ENCODE results near the gene AKAP10. TPM values are rescaled to one million over a fixed set of nuclear protein-coding genes. Genes with fewer than 3 reads are reported as not detected.

The AKAP10 gene
- total and polyA plus RNA-seq, 2 of the 4 experiments (the other 2 are of a cell fraction) = 12.7 to 18.6 TPM

DNA sequence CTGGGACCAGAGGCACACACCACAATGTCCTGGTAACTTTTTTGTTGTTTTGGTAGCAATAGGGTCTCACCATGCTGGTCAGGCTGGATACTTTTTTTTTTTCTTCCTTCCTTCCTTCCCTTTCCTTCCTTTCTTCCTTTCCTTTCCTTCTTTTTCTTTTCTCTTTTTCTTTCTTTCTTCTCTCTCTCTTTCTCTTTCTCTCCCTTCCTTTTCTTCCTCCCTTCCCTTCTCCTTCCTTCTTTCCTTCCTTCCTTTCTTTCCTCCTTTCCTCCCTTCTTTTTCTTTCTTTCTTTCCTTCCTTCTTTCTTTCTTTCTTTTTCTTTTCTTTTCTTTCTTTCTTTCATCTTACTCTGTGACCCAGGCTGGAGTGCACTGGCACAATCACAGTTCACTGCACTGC lies 91.5 kb downstream of the AKAP10 start:
- H4K5ac ChIP-seq (ENCODE audit: low read depth, low read length) = no peak overlapping the region
- no peaks in the 10 kb centered on the region for H3K27me3 ChIP-seq (ENCODE audit: control insufficient read depth, insufficient read depth, low read length)
- H2BK15ac ChIP-seq (ENCODE audit: low read depth, low read length) = no peak overlapping the region
- no peak overlapping the region for H3K56ac ChIP-seq (ENCODE audit: extremely low read depth, insufficient read depth, low read length)
- TF ChIP-seq, protein P1, sequence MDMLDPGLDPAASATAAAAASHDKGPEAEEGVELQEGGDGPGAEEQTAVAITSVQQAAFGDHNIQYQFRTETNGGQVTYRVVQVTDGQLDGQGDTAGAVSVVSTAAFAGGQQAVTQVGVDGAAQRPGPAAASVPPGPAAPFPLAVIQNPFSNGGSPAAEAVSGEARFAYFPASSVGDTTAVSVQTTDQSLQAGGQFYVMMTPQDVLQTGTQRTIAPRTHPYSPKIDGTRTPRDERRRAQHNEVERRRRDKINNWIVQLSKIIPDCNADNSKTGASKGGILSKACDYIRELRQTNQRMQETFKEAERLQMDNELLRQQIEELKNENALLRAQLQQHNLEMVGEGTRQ (IDR thresholded peaks at IDR 0.05; ENCODE audit: low read depth, low read length) = no peak
- TF ChIP-seq, protein P2, sequence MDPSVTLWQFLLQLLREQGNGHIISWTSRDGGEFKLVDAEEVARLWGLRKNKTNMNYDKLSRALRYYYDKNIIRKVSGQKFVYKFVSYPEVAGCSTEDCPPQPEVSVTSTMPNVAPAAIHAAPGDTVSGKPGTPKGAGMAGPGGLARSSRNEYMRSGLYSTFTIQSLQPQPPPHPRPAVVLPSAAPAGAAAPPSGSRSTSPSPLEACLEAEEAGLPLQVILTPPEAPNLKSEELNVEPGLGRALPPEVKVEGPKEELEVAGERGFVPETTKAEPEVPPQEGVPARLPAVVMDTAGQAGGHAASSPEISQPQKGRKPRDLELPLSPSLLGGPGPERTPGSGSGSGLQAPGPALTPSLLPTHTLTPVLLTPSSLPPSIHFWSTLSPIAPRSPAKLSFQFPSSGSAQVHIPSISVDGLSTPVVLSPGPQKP (IDR thresholded peaks at IDR 0.05; ENCODE audit: borderline replicate concordance, low read depth, low read length) = no peak
- TF ChIP-seq NFE2L2 (IDR thresholded peaks at IDR 0.05; ENCODE audit: low read depth, low read length) (no peak), RFX5 (IDR thresholded peaks at IDR 0.05; ENCODE audit: low read depth, low read length) (no peak), CHD1 (IDR thresholded peaks at IDR 0.05; ENCODE audit: low read depth, low read length) (no peak), CEBPB (IDR thresholded peaks at IDR 0.05; ENCODE audit: low read depth, low read length) (no peak), MXI1 (IDR thresholded peaks at IDR 0.05; ENCODE audit: borderline replicate concordance, low read depth, low read length) (no peak), SMC3 (IDR thresholded peaks at IDR 0.05; ENCODE audit: low read depth, low read length) (no peak), RCOR1 (IDR thresholded peaks at IDR 0.05; ENCODE audit: insufficient replicate concordance, low read length) (no peak), RAD21 (IDR thresholded peaks at IDR 0.05; ENCODE audit: low read length) (no peak), MAFK (IDR thresholded peaks at IDR 0.05; ENCODE audit: low read depth, low read length) (no peak), BHLHE40 (IDR thresholded peaks at IDR 0.05; ENCODE audit: low read depth, low read length) (no peak), POLR2A (IDR thresholded peaks at IDR 0.05; ENCODE audit: low read depth, low read length) (no peak), MAZ (IDR thresholded peaks at IDR 0.05; ENCODE audit: borderline replicate concordance, low read depth, low read length) (no peak), FOS (IDR thresholded peaks at IDR 0.05; ENCODE audit: low read depth, low read length) (no peak)
- TF ChIP-seq, protein P3, sequence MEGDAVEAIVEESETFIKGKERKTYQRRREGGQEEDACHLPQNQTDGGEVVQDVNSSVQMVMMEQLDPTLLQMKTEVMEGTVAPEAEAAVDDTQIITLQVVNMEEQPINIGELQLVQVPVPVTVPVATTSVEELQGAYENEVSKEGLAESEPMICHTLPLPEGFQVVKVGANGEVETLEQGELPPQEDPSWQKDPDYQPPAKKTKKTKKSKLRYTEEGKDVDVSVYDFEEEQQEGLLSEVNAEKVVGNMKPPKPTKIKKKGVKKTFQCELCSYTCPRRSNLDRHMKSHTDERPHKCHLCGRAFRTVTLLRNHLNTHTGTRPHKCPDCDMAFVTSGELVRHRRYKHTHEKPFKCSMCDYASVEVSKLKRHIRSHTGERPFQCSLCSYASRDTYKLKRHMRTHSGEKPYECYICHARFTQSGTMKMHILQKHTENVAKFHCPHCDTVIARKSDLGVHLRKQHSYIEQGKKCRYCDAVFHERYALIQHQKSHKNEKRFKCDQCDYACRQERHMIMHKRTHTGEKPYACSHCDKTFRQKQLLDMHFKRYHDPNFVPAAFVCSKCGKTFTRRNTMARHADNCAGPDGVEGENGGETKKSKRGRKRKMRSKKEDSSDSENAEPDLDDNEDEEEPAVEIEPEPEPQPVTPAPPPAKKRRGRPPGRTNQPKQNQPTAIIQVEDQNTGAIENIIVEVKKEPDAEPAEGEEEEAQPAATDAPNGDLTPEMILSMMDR (conservative IDR thresholded peaks at IDR 0.05; ENCODE audit: low read depth, low read length) = no peak
- H4K20me1 ChIP-seq (ENCODE audit: insufficient read depth, low read length) = no peaks in the 10 kb centered on the region
- H3K4ac ChIP-seq (ENCODE audit: low read depth, low read length) = no peak overlapping the region
- H3K14ac ChIP-seq (replicated peaks; ENCODE audit: low read depth, low read length) = no peak overlapping the region
- no peaks in the 10 kb centered on the region for H3K9me1 ChIP-seq (ENCODE audit: insufficient read depth, low read length)
- H2BK5ac ChIP-seq (ENCODE audit: low read depth, low read length, poor library complexity, severe bottlenecking) = no peak overlapping the region
- H3K4me1 ChIP-seq (ENCODE audit: control insufficient read depth, insufficient read depth, low read length) = no peaks in the 10 kb centered on the region
- in situ Hi-C loops (cut with MboI; ENCODE audit: low sequenced_read_pairs) = no loop called here
- BruUV-seq (replicated peaks) = no TSS peak
- H4K91ac ChIP-seq (ENCODE audit: insufficient read depth, low read depth, low read length) = no peak overlapping the region
- no peak overlapping the region for H3K18ac ChIP-seq (ENCODE audit: low read depth, low read length)
- intact Hi-C loops (cut with micrococcal nuclease) = loop anchor here (5.0 kb wide), 1 partner anchor 504 kb away; no protein-coding TSS in a partner anchor
- H3K36me3 ChIP-seq (ENCODE audit: control insufficient read depth, insufficient read depth, low read length) = no peaks in the 10 kb centered on the region
- ChIA-PET CTCF (no interaction called here), POLR2A (ENCODE audit: unreplicated experiment) (no interaction called here)
- no peak overlapping the region for H2AK9ac ChIP-seq (replicated peaks; ENCODE audit: low read depth, low read length, poor library complexity)
- H3K4me2 ChIP-seq (ENCODE audit: low read depth, low read length) = no peak overlapping the region
- H4K8ac ChIP-seq (ENCODE audit: low read depth in 2 of 2, low read length in 2 of 2) = no peak overlapping the region
- H3K23ac ChIP-seq (ENCODE audit: low read depth, low read length) = no peak overlapping the region
- no peak overlapping the region for H2AFZ ChIP-seq (replicated peaks; ENCODE audit: low read length, poor library complexity)
- no peak overlapping the region for H2BK20ac ChIP-seq (ENCODE audit: low read depth, low read length)
- dilution Hi-C loops (cut with HindIII; ENCODE audit: low sequenced_read_pairs, unreplicated experiment) = no loop called here
- H3K9me3 ChIP-seq (ENCODE audit: control insufficient read depth, insufficient read depth, low read length) = no peaks in the 10 kb centered on the region
- H2AK5ac ChIP-seq (ENCODE audit: low read depth, low read length) = no peak overlapping the region
- no peak overlapping the region for H3K4me3 ChIP-seq (ENCODE audit: insufficient read depth, low read depth, low read length)
- no peak overlapping the region for H2BK120ac ChIP-seq (ENCODE audit: low read depth, low read length)
- H3K9ac ChIP-seq (ENCODE audit: low read depth, low read length) = no peak overlapping the region
- DNase-seq (no peak), ATAC-seq (ENCODE audit: low read depth) (no peak)
- H3K79me1 ChIP-seq (ENCODE audit: low read depth in 1 of 2, low read length in 2 of 2) = no peaks in the 10 kb centered on the region
- H3K27ac ChIP-seq (ENCODE audit: insufficient read depth, low read length) = no peak overlapping the region
